ENCODE measurements around the gene MEF2C. TPM values are rescaled to one million over a fixed set of nuclear protein-coding genes. Genes with fewer than 3 reads are reported as not detected.

MEF2C gene
- total and polyA plus RNA-seq, 4 donors = 2.8 to 15.9 (median 10.1) TPM

GRCh38 chr5:88787856-88788255, 95.1 kb downstream of the MEF2C start:
- DNase-seq (ENCODE audit: low spot score) = no peak
- no peak for TF ChIP-seq MAX (IDR thresholded peaks at IDR 0.05)
- Histone ChIP-seq H3K4me3 (ENCODE audit: low read depth in 1 of 3, low read length in 3 of 3) (no peak overlapping the region), H3K9ac (ENCODE audit: low read depth in 1 of 2, low read length in 2 of 2) (no peak overlapping the region), H3K4me1 (ENCODE audit: control insufficient read depth in 4 of 4, insufficient read depth in 4 of 4, low read length in 3 of 4) (no peaks in the 10 kb centered on the region), H3K36me3 (ENCODE audit: control insufficient read depth in 4 of 4, insufficient read depth in 3 of 4, low read depth in 1 of 4, low read length in 3 of 4) (no peaks in the 10 kb centered on the region), H3K9me3 (ENCODE audit: control insufficient read depth in 4 of 4, low read length in 3 of 4) (no peaks in the 10 kb centered on the region), H3K27me3 (ENCODE audit: control insufficient read depth in 4 of 4, insufficient read depth in 4 of 4, low read length in 3 of 4) (peaks cover 0 to 2% (median 0%) of the 10 kb centered on the region in 4 donors), H3K27ac (ENCODE audit: low read depth in 1 of 2, low read length in 2 of 2) (no peak overlapping the region)
- 90% methylated on average over 3 of the region's 3 CpGs for WGBS

GRCh38 chr5:88786789-88787188, 96.2 kb downstream of the MEF2C start:
- Histone ChIP-seq H3K4me3 (ENCODE audit: low read depth in 1 of 3, low read length in 3 of 3) (no peak overlapping the region), H3K27ac (ENCODE audit: low read depth in 1 of 2, low read length in 2 of 2) (no peak overlapping the region), H3K27me3 (ENCODE audit: control insufficient read depth in 4 of 4, insufficient read depth in 4 of 4, low read length in 3 of 4) (peaks cover 0 to 2% (median 0%) of the 10 kb centered on the region in 4 donors), H3K9ac (ENCODE audit: low read depth in 1 of 2, low read length in 2 of 2) (no peak overlapping the region), H3K9me3 (ENCODE audit: control insufficient read depth in 4 of 4, low read length in 3 of 4) (no peaks in the 10 kb centered on the region), H3K36me3 (ENCODE audit: control insufficient read depth in 4 of 4, insufficient read depth in 3 of 4, low read depth in 1 of 4, low read length in 3 of 4) (no peaks in the 10 kb centered on the region), H3K4me1 (ENCODE audit: control insufficient read depth in 4 of 4, insufficient read depth in 4 of 4, low read length in 3 of 4) (no peaks in the 10 kb centered on the region)
- 79% methylated on average over 2 of the region's 2 CpGs for WGBS
- no peak for DNase-seq (ENCODE audit: low spot score)
- TF ChIP-seq ATF3 (IDR thresholded peaks at IDR 0.05) (no peak), RAD21 (IDR thresholded peaks at IDR 0.05) (no peak), MAX (IDR thresholded peaks at IDR 0.05) (no peak), SP1 (IDR thresholded peaks at IDR 0.05) (no peak), NR2F2 (IDR thresholded peaks at IDR 0.05) (no peak), CTCF (IDR thresholded peaks at IDR 0.05; ENCODE audit: low read depth, low read length, missing input control) (no peak), TAF1 (conservative IDR thresholded peaks at IDR 0.05) (no peak), ZBTB33 (IDR thresholded peaks at IDR 0.05) (no peak), JUND (IDR thresholded peaks at IDR 0.05) (no peak), EGR1 (IDR thresholded peaks at IDR 0.05; ENCODE audit: low read depth in 2 of 2) (no peak)

- no peak overlapping the region for H3K4me3 ChIP-seq (ENCODE audit: low read depth in 1 of 3, low read length in 3 of 3)
- no peak for DNase-seq (ENCODE audit: low spot score)
- TF ChIP-seq CTCF (IDR thresholded peaks at IDR 0.05; ENCODE audit: low read depth, low read length, missing input control) (no peak), YY1 (IDR thresholded peaks at IDR 0.05) (peak; percentile 34), NR2F2 (IDR thresholded peaks at IDR 0.05) (peak; percentile 34)
Observed at GRCh38 chr5:88785746-88786565, 97.0 kb downstream of the MEF2C start.

More at GRCh38 chr5:88785746-88786565, 97.0 kb downstream of the MEF2C start:
- Histone ChIP-seq H3K27me3 (ENCODE audit: control insufficient read depth in 4 of 4, insufficient read depth in 4 of 4, low read length in 3 of 4) (peaks cover 0 to 2% (median 0%) of the 10 kb centered on the region in 4 donors), H3K36me3 (ENCODE audit: control insufficient read depth in 4 of 4, insufficient read depth in 3 of 4, low read depth in 1 of 4, low read length in 3 of 4) (no peaks in the 10 kb centered on the region), H3K9ac (ENCODE audit: low read depth in 1 of 2, low read length in 2 of 2) (no peak overlapping the region), H3K27ac (ENCODE audit: low read depth in 1 of 2, low read length in 2 of 2) (peak overlapping the region in 1 of 2 donors; percentile 14), H3K9me3 (ENCODE audit: control insufficient read depth in 4 of 4, low read length in 3 of 4) (no peaks in the 10 kb centered on the region), H3K4me1 (ENCODE audit: control insufficient read depth in 4 of 4, insufficient read depth in 4 of 4, low read length in 3 of 4) (no peaks in the 10 kb centered on the region)
- 32% methylated on average over 7 of the region's 7 CpGs for WGBS
